Ovary (tissue), 3 donors: ENCODE data around the gene HYAL3.

Experiments used
- POLR2A ChIP-seq: fragments of 450-650 bp; IDR thresholded peaks from one replicate; pipeline ENCODE4 v1.6.1; 2017; ENCODE audit warnings: antibody characterized with exemption, mild to moderate bottlenecking, moderate library complexity
- TF ChIP-seq, protein P1 (sequence below), 3 donors: fragments of 450-650 bp in 2 of 3; fragments of 200-600 bp in 1 of 3; IDR thresholded peaks; one replicate each; pipeline versions ENCODE4 v1.5.1 to v1.8.0; 2016 to 2022; ENCODE audit warnings: antibody characterized with exemption in 3 of 3, mild to moderate bottlenecking in 1 of 3
- donor health status: DM: no; HTN: no; CAD: no.

GRCh38 chr3:50314342-50314741, 15.1 kb upstream of the HYAL3 start:
- no peak for TF ChIP-seq POLR2A
- TF ChIP-seq, protein P1, sequence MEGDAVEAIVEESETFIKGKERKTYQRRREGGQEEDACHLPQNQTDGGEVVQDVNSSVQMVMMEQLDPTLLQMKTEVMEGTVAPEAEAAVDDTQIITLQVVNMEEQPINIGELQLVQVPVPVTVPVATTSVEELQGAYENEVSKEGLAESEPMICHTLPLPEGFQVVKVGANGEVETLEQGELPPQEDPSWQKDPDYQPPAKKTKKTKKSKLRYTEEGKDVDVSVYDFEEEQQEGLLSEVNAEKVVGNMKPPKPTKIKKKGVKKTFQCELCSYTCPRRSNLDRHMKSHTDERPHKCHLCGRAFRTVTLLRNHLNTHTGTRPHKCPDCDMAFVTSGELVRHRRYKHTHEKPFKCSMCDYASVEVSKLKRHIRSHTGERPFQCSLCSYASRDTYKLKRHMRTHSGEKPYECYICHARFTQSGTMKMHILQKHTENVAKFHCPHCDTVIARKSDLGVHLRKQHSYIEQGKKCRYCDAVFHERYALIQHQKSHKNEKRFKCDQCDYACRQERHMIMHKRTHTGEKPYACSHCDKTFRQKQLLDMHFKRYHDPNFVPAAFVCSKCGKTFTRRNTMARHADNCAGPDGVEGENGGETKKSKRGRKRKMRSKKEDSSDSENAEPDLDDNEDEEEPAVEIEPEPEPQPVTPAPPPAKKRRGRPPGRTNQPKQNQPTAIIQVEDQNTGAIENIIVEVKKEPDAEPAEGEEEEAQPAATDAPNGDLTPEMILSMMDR (IDR thresholded peaks at IDR 0.05) = no peak
